HepG2 (cell line): ENCODE data around the gene MIOS. TPM values are rescaled to one million over a fixed set of nuclear protein-coding genes. Genes with fewer than 3 reads are reported as not detected.
A peak's percentile ranks its signal among the peaks of the same experiment; 100 is the strongest.

ENCODE experiments used
- AGO1 ChIP-seq: fragments of 200-400 bp; formaldehyde crosslinking; IDR thresholded peaks from 2 replicates; pipeline ENCODE4 v1.6.1; 2017; ENCODE audit warnings: mild to moderate bottlenecking, low read depth, low read length, moderate library complexity; ENCODE audit not compliant: poor library complexity, severe bottlenecking
- ETV5 ChIP-seq: IDR thresholded peaks from 2 replicates; pipeline ENCODE4 v1.6.1; 2018; ENCODE audit warnings: missing biosample characterization, missing genetic modification reagents, inconsistent platforms, borderline replicate concordance
- HOXA7 ChIP-seq: sonication (generic); formaldehyde crosslinking; IDR thresholded peaks from 2 replicates; pipeline ENCODE4 v1.8.1; 2022; ENCODE audit warnings: mild to moderate bottlenecking, missing genetic modification reagents, moderate library complexity
- MYNN ChIP-seq: sonication (generic); formaldehyde crosslinking; IDR thresholded peaks from 2 replicates; pipeline ENCODE4 v1.4.0; 2020; ENCODE audit warnings: mild to moderate bottlenecking, low read depth, missing genetic modification reagents
- NAIF1 ChIP-seq: sonication (generic); formaldehyde crosslinking; IDR thresholded peaks from 2 replicates; pipeline ENCODE4 v1.5.0; 2020; ENCODE audit warnings: mild to moderate bottlenecking, missing genetic modification reagents, borderline replicate concordance
- PCBP1 ChIP-seq: fragments of 200-400 bp; formaldehyde crosslinking; IDR thresholded peaks from 2 replicates; pipeline ENCODE4 v1.6.1; 2017; ENCODE audit warnings: mild to moderate bottlenecking, low read depth, low read length, borderline replicate concordance
- REST ChIP-seq, 2 experiments: IDR thresholded peaks; 2 replicates each; pipeline ENCODE4 v1.6.1; 2011 to 2012; ENCODE audit warnings: low read length in 2 of 2, borderline replicate concordance in 1 of 2, low read depth in 1 of 2, mild to moderate bottlenecking in 1 of 2, moderate library complexity in 1 of 2
- SIN3A ChIP-seq: IDR thresholded peaks from 2 replicates; pipeline ENCODE4 v1.6.1; 2011; ENCODE audit warnings: low read depth, mild to moderate bottlenecking, control low read depth, low read length, borderline replicate concordance
- SNAPC2 ChIP-seq: sonication (generic); formaldehyde crosslinking; IDR thresholded peaks from 2 replicates; pipeline ENCODE4 v1.8.1; 2022; ENCODE audit warnings: mild to moderate bottlenecking, missing genetic modification reagents
- TCF12 ChIP-seq, 2 experiments: fragments of 450-650 bp in 1 of 2; sonication (generic) in 1 of 2; formaldehyde crosslinking in 1 of 2; IDR thresholded peaks; 2 replicates each; pipeline versions ENCODE4 v1.6.1 to v1.8.0; 2017 to 2022; ENCODE audit warnings: antibody characterized with exemption in 1 of 2, mild to moderate bottlenecking in 1 of 2, missing genetic modification reagents in 1 of 2, moderate library complexity in 1 of 2
- ZFP36L1 ChIP-seq: sonication (generic); formaldehyde crosslinking; IDR thresholded peaks from 2 replicates; pipeline ENCODE4 v1.8.0; 2022; ENCODE audit warnings: mild to moderate bottlenecking, missing genetic modification reagents, moderate library complexity
- ZNF75D ChIP-seq: sonication (generic); formaldehyde crosslinking; IDR thresholded peaks from 2 replicates; pipeline ENCODE4 v1.8.1; 2023; ENCODE audit warnings: missing genetic modification reagents, mild to moderate bottlenecking, borderline replicate concordance
- ZNF761 ChIP-seq: sonication (generic); formaldehyde crosslinking; conservative IDR thresholded peaks from 2 replicates; pipeline ENCODE4 v1.4.0; 2020; ENCODE audit warnings: mild to moderate bottlenecking, missing genetic modification reagents
- polyA plus RNA-seq, 8 experiments: library from polyadenylated mRNA; depleted of rRNA in 3 of 8; stranded (reverse) in 7 of 8; unstranded in 1 of 8; fragments of >200 nt; fragmentation: Illumina TruSeq in 4 of 8; extraction: Trizol in 4 of 8; gene quantifications; 2 replicates each; pipeline versions ENCODE4 v1.2.1 to v1.2.3, GENCODE V29; 2011 to 2016; ENCODE audit warnings: low read depth in 4 of 8, missing spikeins in 1 of 8, mixed read lengths in 1 of 8; ENCODE audit not compliant: insufficient read depth in 1 of 8
- total RNA-seq, 5 experiments: library from RNA; depleted of rRNA; stranded (reverse); fragments of >200 nt; fragmentation: Illumina TruSeq; extraction: Trizol; gene quantifications; 2 replicates each; pipeline ENCODE4 v1.2.3, GENCODE V29; 2016; ENCODE audit warnings: low read depth in 1 of 5
- TF ChIP-seq, protein P1 (sequence below): sonication (generic); formaldehyde crosslinking; IDR thresholded peaks from 2 replicates; pipeline ENCODE4 v1.5.1; 2020; ENCODE audit warnings: mild to moderate bottlenecking, moderate library complexity, missing genetic modification reagents
- TF ChIP-seq, protein P2 (sequence below), 2 experiments: sonication (generic) in 1 of 2; formaldehyde crosslinking in 1 of 2; IDR thresholded peaks; 2 replicates each; pipeline versions ENCODE4 v1.6.1 to v1.9.0; 2014 to 2022; ENCODE audit warnings: antibody characterized with exemption in 1 of 2, borderline replicate concordance in 1 of 2, inconsistent platforms in 1 of 2, low read depth in 1 of 2, missing genetic modification reagents in 1 of 2

The MIOS gene
- total and polyA plus RNA-seq, 2 of the 13 experiments (the other 11 are each of a cell fraction or from before 2014, with no cell fraction given) = 15.2 to 33.5 TPM

DNA sequence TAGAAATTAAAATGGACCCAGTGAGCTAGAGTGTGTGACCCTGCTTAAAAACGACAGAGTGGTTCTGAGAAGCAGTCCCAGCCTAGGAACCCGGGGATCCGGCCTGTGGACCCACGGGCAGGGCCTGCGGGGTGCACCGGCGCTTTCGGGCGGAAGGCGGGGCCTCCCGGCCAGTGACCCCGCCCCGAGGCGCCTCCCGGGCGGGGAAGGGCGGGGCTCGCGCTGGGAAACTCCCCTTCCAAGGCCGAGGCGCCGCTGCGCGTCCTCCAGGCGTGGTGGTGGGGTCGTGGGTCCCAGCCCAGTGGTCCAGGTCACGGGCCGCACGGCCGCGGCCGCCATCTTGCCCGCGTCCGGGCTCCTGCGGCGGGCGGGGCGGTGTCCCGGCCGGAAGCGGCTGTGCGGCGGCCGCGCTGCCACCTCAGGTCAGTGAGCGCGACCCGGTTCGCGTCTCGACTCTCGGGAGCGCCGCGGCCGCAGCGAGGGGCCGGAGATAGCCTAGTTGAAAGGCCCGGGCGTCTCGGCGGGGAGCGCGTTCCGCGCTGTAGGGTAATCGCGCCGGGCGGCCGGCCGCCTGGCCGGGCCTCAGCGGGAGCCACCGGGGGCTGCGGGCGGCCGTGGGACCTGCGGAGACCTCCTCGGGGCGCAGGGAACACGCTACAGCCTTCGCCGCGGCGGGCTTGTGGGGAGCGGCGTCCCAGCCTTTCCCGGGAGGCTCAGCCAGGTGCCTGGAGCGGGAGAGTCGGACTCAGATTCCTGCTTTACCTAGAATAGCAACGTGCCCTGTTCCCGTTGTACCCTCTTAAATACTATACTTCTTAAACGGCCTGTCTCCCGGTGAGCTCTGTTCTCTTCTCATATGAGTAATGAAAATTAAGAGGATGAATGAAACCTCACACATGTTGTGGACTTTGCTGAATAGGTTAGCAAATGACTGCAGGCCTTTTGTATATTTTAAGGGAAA lies at the start of gene MIOS (continued):
- TF ChIP-seq ZNF75D (CRISPR knock-in tag) (no peak), MYNN (CRISPR knock-in tag) (no peak), AGO1 (no peak), HOXA7 (CRISPR knock-in tag) (no peak), TCF12 (IDR thresholded peaks at IDR 0.05) (no peak), TCF12 (CRISPR knock-in tag; IDR thresholded peaks at IDR 0.05) (no peak), SIN3A (0 out of 2 replicates have a peak, but pooled peaks have one; percentile 32), SNAPC2 (CRISPR knock-in tag) (no peak), PCBP1 (no peak), ZNF761 (CRISPR knock-in tag) (no peak), NAIF1 (CRISPR knock-in tag) (no peak; the same call in 1 of the 2 replicates), REST (IDR thresholded peaks at IDR 0.05; ENCODE audit: borderline replicate concordance in 1 of 2, low read depth in 1 of 2, low read length in 2 of 2) (no peak), ETV5 (CRISPR knock-in tag) (peak; percentile 59; the same call in 1 of the 2 replicates), ZFP36L1 (CRISPR knock-in tag) (no peak)
- TF ChIP-seq, protein P1, sequence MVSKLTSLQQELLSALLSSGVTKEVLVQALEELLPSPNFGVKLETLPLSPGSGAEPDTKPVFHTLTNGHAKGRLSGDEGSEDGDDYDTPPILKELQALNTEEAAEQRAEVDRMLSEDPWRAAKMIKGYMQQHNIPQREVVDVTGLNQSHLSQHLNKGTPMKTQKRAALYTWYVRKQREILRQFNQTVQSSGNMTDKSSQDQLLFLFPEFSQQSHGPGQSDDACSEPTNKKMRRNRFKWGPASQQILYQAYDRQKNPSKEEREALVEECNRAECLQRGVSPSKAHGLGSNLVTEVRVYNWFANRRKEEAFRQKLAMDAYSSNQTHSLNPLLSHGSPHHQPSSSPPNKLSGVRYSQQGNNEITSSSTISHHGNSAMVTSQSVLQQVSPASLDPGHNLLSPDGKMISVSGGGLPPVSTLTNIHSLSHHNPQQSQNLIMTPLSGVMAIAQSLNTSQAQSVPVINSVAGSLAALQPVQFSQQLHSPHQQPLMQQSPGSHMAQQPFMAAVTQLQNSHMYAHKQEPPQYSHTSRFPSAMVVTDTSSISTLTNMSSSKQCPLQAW = no peak
- TF ChIP-seq, protein P2, sequence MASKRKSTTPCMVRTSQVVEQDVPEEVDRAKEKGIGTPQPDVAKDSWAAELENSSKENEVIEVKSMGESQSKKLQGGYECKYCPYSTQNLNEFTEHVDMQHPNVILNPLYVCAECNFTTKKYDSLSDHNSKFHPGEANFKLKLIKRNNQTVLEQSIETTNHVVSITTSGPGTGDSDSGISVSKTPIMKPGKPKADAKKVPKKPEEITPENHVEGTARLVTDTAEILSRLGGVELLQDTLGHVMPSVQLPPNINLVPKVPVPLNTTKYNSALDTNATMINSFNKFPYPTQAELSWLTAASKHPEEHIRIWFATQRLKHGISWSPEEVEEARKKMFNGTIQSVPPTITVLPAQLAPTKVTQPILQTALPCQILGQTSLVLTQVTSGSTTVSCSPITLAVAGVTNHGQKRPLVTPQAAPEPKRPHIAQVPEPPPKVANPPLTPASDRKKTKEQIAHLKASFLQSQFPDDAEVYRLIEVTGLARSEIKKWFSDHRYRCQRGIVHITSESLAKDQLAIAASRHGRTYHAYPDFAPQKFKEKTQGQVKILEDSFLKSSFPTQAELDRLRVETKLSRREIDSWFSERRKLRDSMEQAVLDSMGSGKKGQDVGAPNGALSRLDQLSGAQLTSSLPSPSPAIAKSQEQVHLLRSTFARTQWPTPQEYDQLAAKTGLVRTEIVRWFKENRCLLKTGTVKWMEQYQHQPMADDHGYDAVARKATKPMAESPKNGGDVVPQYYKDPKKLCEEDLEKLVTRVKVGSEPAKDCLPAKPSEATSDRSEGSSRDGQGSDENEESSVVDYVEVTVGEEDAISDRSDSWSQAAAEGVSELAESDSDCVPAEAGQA (IDR thresholded peaks at IDR 0.05; ENCODE audit: low read depth) = peak; percentile 75; the same call in 1 of the 2 replicates
- TF ChIP-seq, protein P2 (CRISPR knock-in tag; IDR thresholded peaks at IDR 0.05; ENCODE audit: borderline replicate concordance) = no peak
